Heart right ventricle (tissue), 16 donors: ENCODE measurements around the gene SERPINB7. TPM values are rescaled to one million over a fixed set of nuclear protein-coding genes. Genes with fewer than 3 reads are reported as not detected.

ENCODE experiments used
- ATAC-seq, 8 donors: fragments of 200-7000 bp; cut with Tn5 transposase; one replicate each; pipeline ENCODE4 v1.9.1; 2020; ENCODE audit warnings: mild to moderate bottlenecking in 8 of 8, moderate library complexity in 8 of 8, moderate number of reproducible peaks in 1 of 8
- DNase-seq, 2 donors: peaks; one replicate each; pipeline ENCODE4 v3.0.0-alpha.2; 2020
- H3K27ac ChIP-seq, 10 donors: fragments of 200-600 bp; sonication (generic) in 2 of 10; one replicate each; pipeline versions ENCODE4 v1.5.0 to v1.8.0; 2020 to 2022; ENCODE audit warnings: mild to moderate bottlenecking in 3 of 10
- H3K27me3 ChIP-seq, 7 donors: fragments of 200-600 bp; one replicate each; pipeline ENCODE4 v1.8.0; 2021 to 2022; ENCODE audit warnings: mild to moderate bottlenecking in 2 of 7
- H3K36me3 ChIP-seq, 9 donors: fragments of 200-600 bp; sonication (generic) in 1 of 9; one replicate each; pipeline versions ENCODE4 v1.5.0 to v1.8.0; 2020 to 2022; ENCODE audit warnings: mild to moderate bottlenecking in 2 of 9
- H3K4me1 ChIP-seq, 9 donors: fragments of 200-600 bp; sonication (generic) in 1 of 9; one replicate each; pipeline versions ENCODE4 v1.5.0 to v1.8.0; 2020 to 2022; ENCODE audit warnings: mild to moderate bottlenecking in 4 of 9
- H3K4me3 ChIP-seq, 10 donors: fragments of 200-600 bp; sonication (generic) in 2 of 10; one replicate each; pipeline versions ENCODE4 v1.5.0 to v1.8.0; 2020 to 2022; ENCODE audit warnings: mild to moderate bottlenecking in 7 of 10, moderate library complexity in 2 of 10
- H3K9me3 ChIP-seq, 11 donors: fragments of 200-600 bp in 10 of 11; sonication (generic) in 2 of 11; one replicate each; pipeline versions ENCODE4 v1.5.0 to v1.8.0; 2013 to 2022; ENCODE audit warnings: mild to moderate bottlenecking in 2 of 11, control low read depth in 1 of 11, moderate library complexity in 1 of 11
- CTCF ChIP-seq, 9 donors: fragments of 200-600 bp; sonication (generic) in 2 of 9; IDR thresholded peaks; one replicate each; pipeline versions ENCODE4 v1.5.0 to v1.8.0; 2021 to 2022; ENCODE audit warnings: antibody characterized with exemption in 9 of 9, mild to moderate bottlenecking in 5 of 9, moderate library complexity in 1 of 9
- WGBS, 2 donors: extraction: QIAGEN DNeasy Blood & Tissue Kit; methylation state at CpG; one replicate each; pipeline ENCODE4 v1.1.7; 2013; ENCODE audit warnings: inconsistent platforms in 1 of 2; 5-methylcytosine and 5-hydroxymethylcytosine counted together
- intact Hi-C, 10 donors: fragments of 100-400 bp; cut with DNase I; formaldehyde crosslinking; loops; one replicate each; pipeline versions ENCODE4 v1.11.1 to v1.14.2; 2022
- polyA plus RNA-seq, 2 donors: library from polyadenylated mRNA; stranded (reverse); fragments of 200-250 nt; gene quantifications; one replicate each; pipeline ENCODE4 v1.2.3, GENCODE V29; 2013
- total RNA-seq, 10 donors: library from RNA; stranded (reverse); fragmentation: NEBNext Ultra II Directional in 3 of 10; extraction: Animal tissue kit (Norgen Biotek cat#: 25700) in 3 of 10; gene quantifications; one replicate each; pipeline versions ENCODE4 v1.2.1 to v1.2.4, GENCODE V29; 2021 to 2023
- donor health status: Arrhythmogenic right ventricular cardiomyopathy.
- donor health status: ischemic (EF 13 %, LVEDD 7.1; RV severe dilation, severe dysfunction).
- donor health status: healthy with polysubstance abuse.
- donor health status: DM: no; HTN: yes; CAD: no.
- donor health status: DM: no; HTN: no; CAD: no.
- donor health status: ischemic (EF 25% LVEDD 6.9; RV normal size, moderate dysfunction).
- donor health status: ischemic (EF 25% LVEDD 5.7; RV mildly dilated, moderate dysfunction).
- donor health status: healthy.
- donor health status: DM: yes; HTN: yes; CAD: no.
- donor health status: Ischemic cardiomyopathy.
- donor health status: ischemic (EF 35%, LVEDD 5.7; RV mildly dilated, moderate dysfunction).
- donor health status: nonischemic (EF 11% LVEDD 7.7; RV severe dilation, severe dysfunction).
- donor health status: DM: yes; HTN: yes; CAD: no.
- donor health status: PGD.
- donor health status: ischemic (EF 29% LVEDD 5.4; RV normal size, mild dysfunction).
- donor health status: nonischemic (EF 23%, LVEDD 6.1; RV moderate dilation, normal function).

SERPINB7 gene
- total and polyA plus RNA-seq, 12 donors = not detected

DNA sequence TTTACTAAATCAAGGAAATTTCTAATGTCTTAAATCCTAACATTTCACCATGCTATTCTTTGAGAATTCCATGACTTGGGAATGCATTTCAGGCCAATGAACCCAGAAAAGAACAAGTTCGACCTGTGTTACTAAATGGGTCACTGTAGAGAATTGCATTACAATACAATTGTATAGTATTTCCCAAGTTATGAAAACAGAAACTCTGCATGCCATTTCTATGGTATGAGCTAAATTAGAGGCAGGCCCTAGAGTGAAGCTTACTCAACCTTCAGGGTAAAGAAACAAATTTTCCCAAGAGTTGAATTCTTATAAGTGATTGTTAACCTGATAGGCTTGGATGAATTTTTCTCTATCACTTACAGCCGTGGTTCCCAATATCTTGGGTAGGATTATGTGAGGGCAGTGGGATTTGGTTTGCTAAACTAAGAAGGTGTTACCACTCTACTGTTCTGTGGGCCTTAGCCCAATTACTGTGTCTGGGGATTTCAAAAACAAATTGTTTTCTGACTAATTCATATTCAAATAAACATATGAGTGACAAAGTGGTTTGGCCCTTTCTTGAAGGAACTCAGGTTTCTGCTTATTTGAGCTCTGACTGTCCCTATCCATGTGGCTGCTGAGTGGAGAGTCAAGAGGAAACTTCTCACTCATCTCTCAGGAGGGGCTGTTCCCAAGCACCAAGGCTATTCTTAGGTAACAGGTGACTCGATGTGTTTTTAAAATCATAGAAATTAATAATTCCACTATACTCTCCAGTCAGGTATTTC lies 11.2 kb upstream of the SERPINB7 start:
- WGBS, 2 donors = 71 to 75% methylated on average over 3 of the region's 3 CpGs
- intact Hi-C loops = no loop called here
- no peak overlapping the region for H3K27ac ChIP-seq

DNA sequence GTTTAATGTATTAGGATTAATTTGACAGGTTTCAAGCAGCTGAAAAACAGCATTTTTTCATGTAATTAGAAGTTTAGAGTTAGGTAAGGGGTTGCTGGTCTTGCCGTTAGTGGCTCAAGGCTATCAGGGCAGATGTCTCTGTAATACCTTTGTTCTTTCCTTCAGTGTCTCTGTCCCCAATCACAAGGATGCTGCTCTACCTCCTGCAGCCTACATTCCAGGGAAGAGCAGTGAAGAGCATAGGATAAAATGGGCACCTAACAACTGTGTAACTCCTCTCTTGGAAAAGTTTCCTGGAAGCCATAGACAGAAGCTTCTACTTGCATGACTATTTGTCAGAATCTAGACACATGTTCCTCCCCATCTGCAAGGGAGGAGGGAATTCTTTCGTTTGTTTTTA lies 9.4 kb upstream of the SERPINB7 start:
- no peaks in the 10 kb centered on the region for H3K36me3 ChIP-seq
- no peaks in the 10 kb centered on the region for H3K4me1 ChIP-seq
- H3K27me3 ChIP-seq = peaks cover 0 to 4% (median 0%) of the 10 kb centered on the region in 7 donors
- H3K27ac ChIP-seq = no peak overlapping the region
- no peak for ATAC-seq
- DNase-seq = no peak
- TF ChIP-seq CTCF (IDR thresholded peaks at IDR 0.05) = no peak
- intact Hi-C loops = no loop called here
- 69 to 71% methylated on average over 2 of the region's 2 CpGs for WGBS, 2 donors
- no peak overlapping the region for H3K4me3 ChIP-seq
- H3K9me3 ChIP-seq = peaks cover 0 to 5% (median 0%) of the 10 kb centered on the region in 11 donors

More for the DNA sequence above, 11.2 kb upstream of the SERPINB7 start:
- H3K4me3 ChIP-seq = no peak overlapping the region
- no peaks in the 10 kb centered on the region for H3K4me1 ChIP-seq
- TF ChIP-seq CTCF (IDR thresholded peaks at IDR 0.05) = no peak
- DNase-seq (no peak), ATAC-seq (no peak)
- no peaks in the 10 kb centered on the region for H3K36me3 ChIP-seq
- H3K9me3 ChIP-seq = peaks cover 0 to 22% (median 7%) of the 10 kb centered on the region in 11 donors
- peaks cover 0 to 4% (median 0%) of the 10 kb centered on the region in 7 donors for H3K27me3 ChIP-seq

- Histone ChIP-seq H3K4me1 (no peaks in the 10 kb centered on the region), H3K9me3 (peaks cover 0 to 3% (median 0%) of the 10 kb centered on the region in 11 donors), H3K27ac (no peak overlapping the region), H3K36me3 (no peaks in the 10 kb centered on the region), H3K4me3 (no peak overlapping the region), H3K27me3 (peaks cover 0 to 7% (median 0%) of the 10 kb centered on the region in 7 donors)
- intact Hi-C loops = no loop called here
- ATAC-seq (no peak), DNase-seq (no peak)
- WGBS, 2 donors = 66 to 70% methylated on average over 3 of the region's 3 CpGs
- no peak for TF ChIP-seq CTCF (IDR thresholded peaks at IDR 0.05)
These were observed 1.7 kb upstream of the SERPINB7 start for GRCh38 chr18:63773551-63773950.

GRCh38 chr18:63774511-63774910 lies 707 bp upstream of the SERPINB7 start:
- H3K9me3 ChIP-seq = peaks cover 0 to 3% (median 0%) of the 10 kb centered on the region in 11 donors
- H3K27me3 ChIP-seq = peaks cover 0 to 4% (median 0%) of the 10 kb centered on the region in 7 donors
- intact Hi-C loops = no loop called here
- DNase-seq (no peak), ATAC-seq (no peak)
- H3K36me3 ChIP-seq = no peaks in the 10 kb centered on the region
- no peak overlapping the region for H3K4me3 ChIP-seq
- no peak for TF ChIP-seq CTCF (IDR thresholded peaks at IDR 0.05)
- WGBS, 2 donors = 58 to 62% methylated on average over 1 of the region's 1 CpG
- H3K27ac ChIP-seq = no peak overlapping the region
- H3K4me1 ChIP-seq = no peaks in the 10 kb centered on the region
